Smooth muscle cell of the brain vasculature (primary cell): ENCODE measurements around the gene SCAP.

ENCODE experiments used
- DNase-seq: peaks from one replicate; pipeline ENCODE4 v3.0.0-alpha.2; 2012; ENCODE audit warnings: low read depth, low spot score

SCAP gene

GRCh38 chr3:47414666-47415587 lies 60.8 kb downstream of the SCAP start:
- DNase-seq, result no peak

GRCh38 chr3:47414161-47414564 lies 61.6 kb downstream of the SCAP start:
- DNase-seq, result no peak

GRCh38 chr3:47413751-47414150 lies 62.0 kb downstream of the SCAP start:
- no peak for DNase-seq

GRCh38 chr3:47412842-47413520 lies 62.8 kb downstream of the SCAP start:
- no peak for DNase-seq

GRCh38 chr3:47412453-47412756 lies 63.3 kb downstream of the SCAP start:
- DNase-seq, result no peak

GRCh38 chr3:47411696-47412452 lies 63.9 kb downstream of the SCAP start:
- no peak for DNase-seq

GRCh38 chr3:47410801-47411646 lies 64.7 kb downstream of the SCAP start:
- DNase-seq, result no peak

GRCh38 chr3:47410417-47410720 lies 65.4 kb downstream of the SCAP start:
- DNase-seq, result no peak

GRCh38 chr3:47409688-47410416 lies 65.9 kb downstream of the SCAP start:
- no peak for DNase-seq

- no peak for DNase-seq
Measured at GRCh38 chr3:47409284-47409683, 66.5 kb downstream of the SCAP start.

- no peak for DNase-seq
Measured at GRCh38 chr3:47408839-47409229, 66.9 kb downstream of the SCAP start.

GRCh38 chr3:47407896-47408838 lies 67.6 kb downstream of the SCAP start:
- DNase-seq, result no peak

- no peak for DNase-seq
Measured at GRCh38 chr3:47407237-47407636, 68.5 kb downstream of the SCAP start.

GRCh38 chr3:47406762-47407149 lies 69.0 kb downstream of the SCAP start:
- no peak for DNase-seq

GRCh38 chr3:47405820-47406761 lies 69.7 kb downstream of the SCAP start:
- no peak for DNase-seq

- DNase-seq, result no peak
Measured at GRCh38 chr3:47404955-47405790, 70.6 kb downstream of the SCAP start.

- DNase-seq, result no peak
Measured at GRCh38 chr3:47404431-47404876, 71.3 kb downstream of the SCAP start.
